HG03520 (cell line): ENCODE data around the gene C14orf119.

ENCODE experiments used
- ATAC-seq: cut with Tn5 transposase; IDR thresholded peaks from one replicate; pipeline ENCODE4 v1.9.1; 2021; ENCODE audit warnings: mild to moderate bottlenecking, moderate library complexity; ENCODE audit not compliant: unreplicated experiment

C14orf119 gene

DNA sequence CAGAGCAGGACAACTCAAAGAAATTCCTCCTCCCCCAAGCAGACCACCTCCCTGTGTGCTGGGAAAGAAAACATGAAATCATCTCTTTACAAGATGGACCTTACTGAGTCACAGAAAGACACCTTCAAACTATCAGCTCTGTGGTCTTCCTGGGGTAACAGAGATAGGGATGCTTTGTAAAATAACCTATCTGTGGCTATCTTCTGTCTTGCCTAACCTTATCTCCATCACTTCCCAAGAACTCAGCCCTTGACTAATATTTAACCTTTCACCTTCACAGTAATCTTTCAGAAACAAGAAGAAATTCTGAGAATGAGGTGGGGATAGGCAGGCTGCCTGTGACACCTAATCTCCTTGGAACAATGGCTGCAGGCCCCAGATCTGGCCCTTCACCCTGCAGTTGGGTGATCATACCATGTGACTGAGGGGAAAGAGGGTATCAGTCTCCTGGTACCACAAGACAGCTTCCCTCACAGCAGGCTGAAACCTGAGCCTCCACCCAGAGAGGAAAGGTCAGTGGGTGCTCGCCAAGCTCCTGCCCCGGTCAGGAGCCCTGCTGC, 51.1 kb downstream of the C14orf119 start:
- ATAC-seq: no peak

DNA sequence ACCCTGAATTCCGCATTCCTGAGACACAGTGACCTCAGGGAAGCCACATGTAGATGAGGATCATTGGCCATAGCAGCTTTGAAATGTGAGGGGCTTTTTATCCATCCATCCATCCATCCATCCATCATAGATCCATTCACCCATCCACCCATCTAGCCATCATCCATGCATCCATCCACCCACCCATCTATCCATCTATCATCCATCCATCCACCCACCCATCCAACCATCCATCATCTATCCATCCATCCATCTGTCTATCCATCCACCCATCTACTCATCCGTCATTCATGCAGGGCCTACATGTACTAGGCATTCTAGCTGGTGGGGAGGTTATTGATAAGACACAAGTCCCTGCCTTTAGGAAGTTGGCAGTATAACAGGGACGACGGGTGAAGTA, 51.7 kb downstream of the C14orf119 start:
- no peak for ATAC-seq

DNA sequence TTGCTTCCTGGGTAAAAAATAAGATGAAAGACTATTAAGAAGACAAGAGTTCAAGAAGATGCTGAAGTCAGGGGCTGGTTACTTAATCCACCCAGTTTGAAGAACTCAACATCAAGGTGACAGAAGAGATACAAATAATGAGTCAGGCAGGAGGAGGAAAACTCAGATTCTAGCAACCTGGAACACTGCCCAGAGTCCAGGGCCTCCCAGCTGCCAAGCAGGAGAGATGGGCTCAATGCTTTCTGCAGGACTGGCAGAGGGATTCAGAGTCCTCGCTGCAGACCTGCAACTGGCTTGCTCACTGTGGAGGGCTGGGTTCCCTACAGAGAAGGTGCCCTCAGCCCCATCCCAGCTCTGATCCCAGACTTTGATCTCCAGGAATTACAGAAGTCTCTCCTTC, 52.4 kb downstream of the C14orf119 start:
- no peak for ATAC-seq

DNA sequence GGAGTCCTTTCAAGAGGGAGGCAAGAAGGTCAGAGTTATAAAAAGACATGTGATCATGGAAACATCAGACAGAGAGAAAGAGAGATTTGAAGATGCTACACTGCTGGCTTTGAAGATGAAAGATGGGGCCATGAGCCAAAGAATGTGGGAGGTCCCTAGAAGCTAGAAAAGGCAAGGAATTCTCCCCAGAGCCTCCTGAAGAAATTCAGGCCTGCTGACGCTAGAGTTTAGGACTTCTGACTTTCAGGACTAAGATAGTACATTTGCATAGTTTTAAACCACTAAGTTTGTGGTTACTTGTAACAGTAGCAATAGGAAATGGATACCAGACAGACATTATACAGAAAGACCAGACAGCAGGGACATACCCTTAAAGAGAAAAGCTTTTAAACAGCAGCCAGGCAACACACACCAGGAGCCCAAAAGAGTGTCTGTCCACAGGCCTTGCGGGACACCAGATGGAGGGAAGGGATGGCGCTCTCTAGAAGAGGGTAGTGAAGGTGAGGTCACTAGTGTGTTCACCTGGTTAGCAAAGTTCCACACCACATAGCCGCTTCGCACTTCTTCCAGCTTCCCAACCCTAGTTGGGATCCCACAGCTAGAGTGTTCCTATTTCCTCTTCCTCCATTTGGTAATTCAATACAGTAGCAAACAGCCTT, 53.4 kb downstream of the C14orf119 start:
- ATAC-seq: no peak

DNA sequence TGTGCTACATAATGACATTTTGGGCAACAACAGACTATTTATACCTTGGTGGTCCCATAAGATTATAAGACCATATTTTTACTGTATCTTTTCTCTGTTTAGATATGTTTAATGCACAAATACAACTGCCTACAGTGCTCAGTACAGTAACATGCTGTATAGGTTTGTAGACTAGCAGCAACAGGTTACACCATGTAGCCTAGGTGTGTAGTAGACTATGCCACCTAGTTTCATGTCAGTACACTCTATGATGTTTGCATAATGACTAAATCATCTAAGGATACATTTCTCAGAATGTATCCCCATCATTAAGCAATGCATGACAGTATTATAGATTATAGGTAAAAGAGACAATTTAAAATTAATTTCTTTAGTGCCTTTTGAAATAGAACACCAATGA, 54.4 kb downstream of the C14orf119 start:
- ATAC-seq: no peak
